CD4-positive, alpha-beta memory T cell (primary cell): Measurements from ENCODE around the gene GCKR. TPM values are rescaled to one million over a fixed set of nuclear protein-coding genes. Genes with fewer than 3 reads are reported as not detected.

Experiments used
- CTCF ChIA-PET: fragments of 350-600 bp; sonication (Branson Sonifier 250); formaldehyde crosslinking; loops from one replicate; lab custom pipeline; 2021; ENCODE audit warnings: inconsistent platforms; ENCODE audit not compliant: partially characterized antibody; lab: Charles Lee
- POLR2A ChIA-PET: fragments of 350-600 bp; sonication (Branson Sonifier 250); formaldehyde crosslinking; loops from one replicate; lab custom pipeline; 2021; ENCODE audit not compliant: partially characterized antibody; lab: Charles Lee
- DNase-seq, 5 donors: peaks; one replicate each; pipeline versions ENCODE4 v3.0.0 to v3.0.0-alpha.2; 2020 to 2022; ENCODE audit warnings: mixed read lengths in 1 of 5
- H3K27ac ChIP-seq: one replicate; pipeline ENCODE4 v1.7.0; 2013; ENCODE audit warnings: low read depth, low read length
- H3K27me3 ChIP-seq: 2 replicates; pipeline ENCODE4 v1.7.0; 2013; ENCODE audit warnings: mild to moderate bottlenecking, low read length, moderate library complexity; ENCODE audit not compliant: insufficient read depth
- H3K36me3 ChIP-seq: 2 replicates; pipeline ENCODE4 v1.7.0; 2013; ENCODE audit warnings: mild to moderate bottlenecking, low read length, moderate library complexity; ENCODE audit not compliant: insufficient read depth
- H3K4me1 ChIP-seq: 2 replicates; pipeline ENCODE4 v1.7.0; 2013; ENCODE audit warnings: mild to moderate bottlenecking, low read length, moderate library complexity; ENCODE audit not compliant: insufficient read depth
- H3K4me3 ChIP-seq, 2 donors: one replicate each; pipeline ENCODE4 v1.7.0; 2013; ENCODE audit warnings: low read length in 2 of 2, mild to moderate bottlenecking in 1 of 2
- H3K9me3 ChIP-seq, 2 donors: one replicate each; pipeline ENCODE4 v1.7.0; 2013; ENCODE audit warnings: low read length in 2 of 2, control low read depth in 1 of 2; ENCODE audit not compliant: control insufficient read depth in 1 of 2
- H3K27ac Mint-ChIP-seq, 7 donors: one replicate each; pipeline ENCODE4 v1.8.0; 2020 to 2021; ENCODE audit warnings: mixed read lengths in 7 of 7, mild to moderate bottlenecking in 6 of 7, inconsistent platforms in 3 of 7, moderate library complexity in 3 of 7
- H3K27me3 Mint-ChIP-seq, 2 donors: one replicate each; pipeline ENCODE4 v1.8.0; 2020 to 2021; ENCODE audit warnings: mixed read lengths in 2 of 2
- H3K36me3 Mint-ChIP-seq, 2 donors: one replicate each; pipeline ENCODE4 v1.8.0; 2020 to 2021; ENCODE audit warnings: mixed read lengths in 2 of 2, inconsistent platforms in 1 of 2, mild to moderate bottlenecking in 1 of 2
- H3K4me1 Mint-ChIP-seq, 4 donors: one replicate each; pipeline ENCODE4 v1.8.0; 2020 to 2021; ENCODE audit warnings: mixed read lengths in 4 of 4, mild to moderate bottlenecking in 1 of 4
- H3K4me3 Mint-ChIP-seq, 8 donors: one replicate each; pipeline ENCODE4 v1.8.0; 2020 to 2021; ENCODE audit warnings: mixed read lengths in 8 of 8, mild to moderate bottlenecking in 7 of 8, moderate library complexity in 6 of 8, inconsistent platforms in 3 of 8
- H3K9me3 Mint-ChIP-seq, 8 donors: one replicate each; pipeline ENCODE4 v1.8.0; 2020 to 2021; ENCODE audit warnings: mixed read lengths in 8 of 8, mild to moderate bottlenecking in 5 of 8, inconsistent platforms in 3 of 8, moderate library complexity in 1 of 8
- intact Hi-C: fragments of 100-400 bp; cut with micrococcal nuclease; formaldehyde crosslinking; loops from one replicate; pipeline ENCODE4 v1.15.1; 2023
- polyA plus RNA-seq, 2 donors: library from polyadenylated mRNA; unstranded; fragments of 300-500 nt; fragmentation: Illumina TruSeq; gene quantifications; one replicate each; pipeline ENCODE4 v1.2.3, GENCODE V29; 2021
- total RNA-seq, 2 experiments: library from RNA; stranded (reverse); gene quantifications; one replicate each; pipeline ENCODE4 v1.2.3, GENCODE V29; 2021

The GCKR gene
- total and polyA plus RNA-seq, 4 experiments from 2014 or later, result not detected

DNA sequence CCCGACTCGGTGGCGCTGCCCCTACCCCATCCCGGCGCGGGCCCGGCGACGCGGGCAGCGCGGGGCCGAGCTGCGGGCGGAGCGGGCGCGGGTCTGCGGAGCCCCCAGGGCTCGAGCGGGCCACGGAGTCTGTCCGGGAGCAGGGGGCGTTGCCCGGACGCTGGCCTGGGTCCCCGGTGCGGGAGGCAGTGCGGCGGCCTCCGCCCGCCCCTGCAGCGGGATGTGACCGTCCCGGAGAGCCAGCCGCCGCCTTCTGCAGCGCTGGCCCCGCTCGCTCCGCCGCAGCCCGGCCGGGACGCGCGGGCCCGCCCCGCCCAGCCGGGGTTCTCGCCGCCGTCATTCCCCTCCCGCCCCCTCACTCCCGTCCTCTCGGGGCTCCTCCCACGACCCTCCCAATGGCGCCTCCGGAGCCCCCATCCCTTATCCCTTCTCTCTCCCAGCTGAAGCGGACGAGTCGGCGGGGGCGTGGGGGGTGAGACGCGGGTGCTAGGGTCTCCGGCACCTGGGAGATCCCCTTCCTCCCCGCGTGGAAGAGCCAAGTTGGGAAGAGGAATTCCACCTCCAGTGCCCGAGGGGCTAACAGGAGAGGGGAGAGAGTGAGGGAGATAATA is 1.6 kb upstream of the GCKR start, which contains the start of gene FNDC4:
FNDC4 (minus strand) TSS at position 257 of the 611 bp plus-strand sequence. CDS start 521 bp downstream, outside the sequence.
- ChIA-PET POLR2A (interaction anchor here (0.6 to 1.3 kb wide), 2 partner anchors 67 to 68 kb away, joined by 3 read pairs; no protein-coding TSS in a partner anchor), CTCF (no interaction called here)
- Histone ChIP-seq H3K36me3 (no peaks in the 10 kb centered on the region), H3K4me1 (peaks cover 14% of the 10 kb centered on the region), H3K27me3 (peaks cover 31% of the 10 kb centered on the region), H3K4me3 (no peak within 1 kb of the TSS), H3K9me3 (no peaks in the 10 kb centered on the region), H3K27ac (no peak within 1 kb of the TSS)
- Mint-ChIP-seq H3K27me3 (peaks cover 35 to 36% of the 10 kb centered on the region in 2 donors), H3K4me1 (peaks cover 2 to 17% (median 11%) of the 10 kb centered on the region in 4 donors), H3K27ac (peak within 1 kb of the TSS in 5 of 7 donors; percentile 1 to 79 (median 29)), H3K9me3 (no peaks in the 10 kb centered on the region), H3K36me3 (no peaks in the 10 kb centered on the region), H3K4me3 (peak within 1 kb of the TSS; percentile 44 to 84 (median 72))
- intact Hi-C loops, result no loop called here
- DNase-seq, result peak in 3 of 5 donors; percentile 21 to 31 (median 29)

DNA sequence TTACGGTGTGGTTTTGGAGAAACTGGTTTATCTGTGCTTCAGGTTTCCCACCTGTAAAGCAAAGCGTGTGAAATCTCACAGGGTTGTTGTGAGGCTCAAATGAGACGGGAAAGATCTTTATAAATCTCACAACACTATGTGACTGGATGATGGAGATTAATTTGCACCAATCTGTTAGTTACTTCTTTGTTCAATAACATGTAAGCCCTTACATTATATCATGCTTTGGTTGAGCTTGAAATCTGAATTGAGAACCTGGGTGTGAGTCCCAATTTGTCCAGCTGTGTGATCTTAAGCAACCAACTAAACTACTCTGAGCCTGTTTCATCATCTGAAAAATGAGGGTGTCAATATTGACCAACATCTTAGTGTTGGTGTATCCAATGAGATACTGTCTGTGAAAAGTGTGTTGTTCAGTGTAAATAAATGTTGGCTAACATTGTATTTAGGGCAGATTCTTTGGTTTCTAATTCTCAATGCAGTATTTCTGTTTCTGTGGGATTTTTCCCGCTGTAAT is 741 bp upstream of the GCKR start:
- no peak overlapping the region for H3K4me3 ChIP-seq
- no peaks in the 10 kb centered on the region for H3K36me3 ChIP-seq
- Mint-ChIP-seq H3K36me3 (no peaks in the 10 kb centered on the region), H3K27me3 (peaks cover 35 to 36% of the 10 kb centered on the region in 2 donors), H3K4me3 (peak overlapping the region; percentile 44 to 84 (median 72)), H3K27ac (peak overlapping the region in 3 of 7 donors; percentile 1 to 74 (median 4)), H3K9me3 (no peaks in the 10 kb centered on the region), H3K4me1 (peaks cover 2 to 13% (median 8%) of the 10 kb centered on the region in 4 donors)
- DNase-seq, result no peak
- ChIA-PET POLR2A (interaction anchor here (1.3 kb wide), 1 partner anchor 68 kb away, joined by 3 read pairs; no protein-coding TSS in a partner anchor), CTCF (no interaction called here)
- H3K27ac ChIP-seq, result no peak overlapping the region
- H3K4me1 ChIP-seq, result peaks cover 11% of the 10 kb centered on the region
- no peaks in the 10 kb centered on the region for H3K9me3 ChIP-seq
- intact Hi-C loops, result no loop called here
- H3K27me3 ChIP-seq, result peaks cover 31% of the 10 kb centered on the region

DNA sequence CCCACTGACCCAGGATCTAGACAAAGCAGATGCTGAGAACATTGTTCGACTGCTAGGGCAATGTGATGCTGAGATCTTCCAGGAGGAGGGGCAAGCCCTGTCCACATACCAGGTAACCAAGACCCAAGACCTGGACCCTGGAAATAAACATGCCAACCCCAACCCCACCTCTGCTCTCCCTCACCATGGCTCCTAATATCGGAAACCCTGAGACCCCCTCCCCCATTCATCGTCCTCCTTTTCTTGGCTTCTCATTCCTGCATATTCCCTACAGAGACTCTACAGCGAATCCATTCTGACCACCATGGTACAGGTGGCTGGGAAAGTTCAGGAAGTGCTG is 619 bp downstream of the GCKR start:
- Mint-ChIP-seq H3K9me3 (no peaks in the 10 kb centered on the region), H3K27ac (peak overlapping the region in 1 of 7 donors; percentile 23), H3K36me3 (no peaks in the 10 kb centered on the region), H3K4me1 (peaks cover 2 to 13% (median 8%) of the 10 kb centered on the region in 4 donors), H3K4me3 (peak overlapping the region in 2 of 8 donors; percentile 27 to 52), H3K27me3 (peaks cover 35 to 36% of the 10 kb centered on the region in 2 donors)
- Histone ChIP-seq H3K27ac (no peak overlapping the region), H3K4me3 (no peak overlapping the region), H3K9me3 (no peaks in the 10 kb centered on the region), H3K27me3 (peaks cover 31% of the 10 kb centered on the region), H3K4me1 (peaks cover 11% of the 10 kb centered on the region), H3K36me3 (no peaks in the 10 kb centered on the region)
- ChIA-PET CTCF (no interaction called here), POLR2A (no interaction called here)
- no peak for DNase-seq
- intact Hi-C loops, result no loop called here

DNA sequence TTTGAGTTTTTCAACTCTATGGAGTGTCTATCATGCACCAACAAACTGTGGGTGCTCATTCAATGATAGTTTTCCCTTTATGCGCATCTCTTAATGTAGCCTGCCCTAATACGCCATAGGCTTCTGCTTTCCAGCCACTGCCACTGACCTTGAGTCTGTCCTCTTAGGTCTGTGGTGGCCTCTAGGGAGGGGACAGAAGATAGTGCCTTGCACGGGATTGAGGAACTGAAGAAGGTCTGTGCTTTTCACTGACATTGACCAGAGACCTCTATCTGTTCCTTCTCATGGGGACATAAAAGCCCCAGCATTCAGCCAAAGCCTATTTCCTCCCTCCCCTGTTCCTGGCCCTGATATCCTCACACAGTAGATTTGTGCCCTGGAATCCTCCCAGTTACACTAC is 2.3 kb downstream of the GCKR start:
- POLR2A ChIA-PET, result no interaction called here
- intact Hi-C loops, result no loop called here
- no peaks in the 10 kb centered on the region for H3K9me3 Mint-ChIP-seq
- Histone ChIP-seq H3K9me3 (no peaks in the 10 kb centered on the region), H3K27me3 (peaks cover 31% of the 10 kb centered on the region), H3K4me3 (no peak overlapping the region), H3K4me1 (peaks cover 11% of the 10 kb centered on the region), H3K36me3 (no peaks in the 10 kb centered on the region), H3K27ac (no peak overlapping the region)
- peaks cover 2 to 11% (median 7%) of the 10 kb centered on the region in 4 donors for H3K4me1 Mint-ChIP-seq
- no peak for DNase-seq
- H3K36me3 Mint-ChIP-seq, result no peaks in the 10 kb centered on the region
- peaks cover 31 to 32% of the 10 kb centered on the region in 2 donors for H3K27me3 Mint-ChIP-seq
- no peak overlapping the region for H3K27ac Mint-ChIP-seq
- no peak overlapping the region for H3K4me3 Mint-ChIP-seq
- CTCF ChIA-PET, result no interaction called here

DNA sequence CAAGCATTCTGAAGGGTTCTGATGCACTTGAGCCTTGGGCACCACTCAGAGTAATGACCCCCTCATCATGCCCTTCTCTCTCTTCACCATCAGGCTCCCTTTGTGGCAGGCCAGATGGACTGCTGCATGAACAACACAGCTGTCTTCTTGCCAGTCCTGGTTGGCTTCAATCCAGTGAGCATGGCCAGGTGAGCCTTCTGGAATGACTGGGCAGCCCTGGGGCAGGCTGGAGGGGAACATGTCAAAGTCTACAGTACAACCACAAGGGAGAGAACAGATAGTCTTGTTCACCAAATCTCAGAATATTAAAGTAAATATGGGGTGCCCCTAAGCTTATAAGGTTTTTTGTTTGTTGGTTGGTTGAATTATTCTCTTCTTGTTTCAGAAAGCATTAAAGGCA is 4.4 kb downstream of the GCKR start:
- ChIA-PET POLR2A (no interaction called here), CTCF (no interaction called here)
- Histone ChIP-seq H3K4me1 (no peaks in the 10 kb centered on the region), H3K4me3 (no peak overlapping the region), H3K27ac (no peak overlapping the region), H3K27me3 (peaks cover 14% of the 10 kb centered on the region), H3K9me3 (no peaks in the 10 kb centered on the region), H3K36me3 (no peaks in the 10 kb centered on the region)
- no peaks in the 10 kb centered on the region for H3K9me3 Mint-ChIP-seq
- peaks cover 21 to 24% of the 10 kb centered on the region in 2 donors for H3K27me3 Mint-ChIP-seq
- H3K27ac Mint-ChIP-seq, result no peak overlapping the region
- H3K4me1 Mint-ChIP-seq, result peaks cover 0 to 2% (median 0%) of the 10 kb centered on the region in 4 donors
- no peak overlapping the region for H3K4me3 Mint-ChIP-seq
- intact Hi-C loops, result no loop called here
- no peak for DNase-seq
- H3K36me3 Mint-ChIP-seq, result no peaks in the 10 kb centered on the region

DNA sequence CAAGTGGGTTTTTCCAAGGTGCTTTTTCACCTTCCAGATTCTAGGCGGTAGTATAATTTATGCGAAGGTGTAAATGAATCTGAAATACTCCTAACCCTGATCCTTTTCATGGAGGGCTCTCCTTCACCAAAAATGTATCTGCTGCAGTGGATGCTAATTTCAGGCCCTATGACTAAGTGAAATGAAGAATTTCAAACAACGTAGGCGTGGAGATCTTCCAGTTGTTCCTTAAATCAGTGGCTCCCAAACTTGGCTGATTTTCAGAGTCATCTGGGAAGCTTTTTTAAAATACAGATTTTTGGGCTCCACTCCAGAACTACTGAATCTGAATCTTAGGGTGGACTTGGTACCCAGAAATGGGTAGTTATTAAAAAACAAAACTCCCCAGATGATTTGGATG is 5.5 kb downstream of the GCKR start:
- no peak overlapping the region for H3K4me3 ChIP-seq
- no peaks in the 10 kb centered on the region for H3K4me1 ChIP-seq
- H3K27me3 ChIP-seq, result peaks cover 3% of the 10 kb centered on the region
- POLR2A ChIA-PET, result no interaction called here
- Mint-ChIP-seq H3K27ac (no peak overlapping the region), H3K36me3 (no peaks in the 10 kb centered on the region), H3K4me1 (no peaks in the 10 kb centered on the region), H3K4me3 (no peak overlapping the region), H3K27me3 (peaks cover 14% of the 10 kb centered on the region in 2 donors), H3K9me3 (no peaks in the 10 kb centered on the region)
- no peak for DNase-seq
- CTCF ChIA-PET, result no interaction called here
- no peaks in the 10 kb centered on the region for H3K9me3 ChIP-seq
- no peak overlapping the region for H3K27ac ChIP-seq
- intact Hi-C loops, result no loop called here
- H3K36me3 ChIP-seq, result no peaks in the 10 kb centered on the region

DNA sequence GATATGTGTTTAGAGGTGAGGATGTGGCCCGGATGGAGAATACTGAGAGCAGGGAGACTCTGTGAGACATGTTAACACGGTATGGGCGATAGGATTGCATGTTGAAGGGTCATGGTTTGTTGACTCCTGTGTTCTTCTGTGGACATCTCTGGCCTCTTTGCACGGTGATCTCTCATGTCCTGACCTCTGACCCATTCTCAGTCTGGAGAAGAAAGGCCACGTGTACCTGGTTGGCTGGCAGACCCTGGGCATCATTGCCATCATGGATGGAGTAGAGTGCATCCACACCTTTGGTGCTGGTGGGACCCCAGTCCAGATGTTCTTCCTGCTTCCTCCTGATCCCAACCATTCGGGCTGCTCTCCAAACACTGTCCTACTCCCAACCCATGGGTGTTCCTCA is 9.9 kb downstream of the GCKR start:
- ChIA-PET CTCF (no interaction called here), POLR2A (no interaction called here)
- intact Hi-C loops, result no loop called here
- Mint-ChIP-seq H3K36me3 (no peaks in the 10 kb centered on the region), H3K4me3 (no peak overlapping the region), H3K4me1 (no peaks in the 10 kb centered on the region), H3K27ac (peak overlapping the region in 1 of 7 donors; percentile 36), H3K27me3 (no peaks in the 10 kb centered on the region), H3K9me3 (no peaks in the 10 kb centered on the region)
- Histone ChIP-seq H3K4me3 (no peak overlapping the region), H3K9me3 (no peaks in the 10 kb centered on the region), H3K27me3 (no peaks in the 10 kb centered on the region), H3K36me3 (no peaks in the 10 kb centered on the region), H3K27ac (no peak overlapping the region), H3K4me1 (no peaks in the 10 kb centered on the region)
- DNase-seq, result no peak
